DND-41 (cell line): ENCODE measurements around the gene AHNAK2.

ENCODE experiments used
- CTCF ChIP-seq: IDR thresholded peaks from 2 replicates; pipeline ENCODE4 v1.5.1; 2012; ENCODE audit warnings: borderline replicate concordance, low read length, moderate library complexity, mild to moderate bottlenecking; ENCODE audit not compliant: poor library complexity, severe bottlenecking; ENCODE audit errors: extremely low read depth
- EZH2 ChIP-seq: IDR thresholded peaks from 3 replicates; pipeline ENCODE4 v1.6.1; 2012; ENCODE audit warnings: borderline replicate concordance, low read depth, mild to moderate bottlenecking, moderate library complexity, low read length, inconsistent platforms; ENCODE audit not compliant: severe bottlenecking

- TF ChIP-seq CTCF (no peak), EZH2 (no peak)
Measured at GRCh38 chr14:104992501-104992900, 14.3 kb upstream of the AHNAK2 start.
